Heart left ventricle (tissue), 13 donors: ENCODE measurements around the gene EFNA2.

Experiments used
- CTCF ChIP-seq, 12 donors: fragments of 200-600 bp; sonication (generic) in 4 of 12; IDR thresholded peaks; one replicate each; pipeline versions ENCODE4 v1.5.0 to v1.8.0; 2018 to 2022; ENCODE audit warnings: antibody characterized with exemption in 12 of 12, mild to moderate bottlenecking in 5 of 12
- POLR2A ChIP-seq, 2 donors: fragments of 450-650 bp; IDR thresholded peaks; one replicate each; pipeline ENCODE4 v1.6.1; 2017; ENCODE audit warnings: antibody characterized with exemption in 2 of 2, mild to moderate bottlenecking in 2 of 2, moderate library complexity in 2 of 2
- donor health status: ischemic (EF 13 %, LVEDD 7.1; RV severe dilation, severe dysfunction).
- donor health status: DM: no; HTN: yes; CAD: no.
- donor health status: DM: no; HTN: no; CAD: no.
- donor health status: ischemic (EF 25% LVEDD 6.9; RV normal size, moderate dysfunction).
- donor health status: ischemic (EF 25% LVEDD 5.7; RV mildly dilated, moderate dysfunction).
- donor health status: ischemic (EF 35%, LVEDD 5.7; RV mildly dilated, moderate dysfunction).
- donor health status: nonischemic (EF 11% LVEDD 7.7; RV severe dilation, severe dysfunction).
- donor health status: DM: yes; HTN: yes; CAD: no.
- donor health status: PGD.
- donor health status: ischemic (EF 29% LVEDD 5.4; RV normal size, mild dysfunction).
- donor health status: nonischemic (EF 23%, LVEDD 6.1; RV moderate dilation, normal function).

- TF ChIP-seq CTCF (IDR thresholded peaks at IDR 0.05) (no peak), POLR2A (IDR thresholded peaks at IDR 0.05) (no peak)
Measured at GRCh38 chr19:1280636-1281568, 4.8 kb upstream of the EFNA2 start.
